GM12878 (cell line): ENCODE results near the gene MAST4. TPM values are rescaled to one million over a fixed set of nuclear protein-coding genes. Genes with fewer than 3 reads are reported as not detected.

Experiments
- ATAC-seq: fragments of 200-7000 bp; cut with Tn5 transposase; 3 replicates; pipeline ENCODE4 v1.9.1; 2020; ENCODE audit warnings: mild to moderate bottlenecking, moderate library complexity
- BruUV-seq: library from RNA; stranded (reverse); fragments of 400-500 nt; replicated peaks from 2 replicates; lab custom pipeline; 2021; lab: Mats Ljungman, UMichigan
- CTCF ChIA-PET: fragments of 300-600 bp; sonication (Branson Sonifier 250); formaldehyde crosslinking; extraction: SDS; loops from one replicate; lab custom pipeline; 2021; ENCODE audit warnings: inconsistent platforms; lab: Yijun Ruan, JAX
- POLR2A ChIA-PET: fragments of 350-600 bp; formaldehyde crosslinking; extraction: SDS; loops from one replicate; lab custom pipeline; 2021; ENCODE audit warnings: inconsistent platforms; lab: Charles Lee
- RAD21 ChIA-PET: fragments of 300-600 bp; sonication (Branson Sonifier 250); formaldehyde crosslinking; loops from one replicate; lab custom pipeline; 2023; ENCODE audit warnings: antibody characterized with exemption; ENCODE audit not compliant: unreplicated experiment; lab: Charles Lee
- SMC1A ChIA-PET: fragments of 300-600 bp; sonication (Branson Sonifier 250); formaldehyde crosslinking; loops from one replicate; lab custom pipeline; 2023; ENCODE audit not compliant: unreplicated experiment, uncharacterized antibody; lab: Charles Lee
- DNase-seq: peaks from one replicate; pipeline ENCODE4 v3.0.0-alpha.2; 2011; ENCODE audit warnings: low read depth, low spot score
- FAIRE-seq: peaks from 3 replicates; lab custom pipeline; 2011; peaks lifted over from hg19 to GRCh38; lab: Jason Lieb, UNC
- H2AFZ ChIP-seq: 2 replicates; pipeline ENCODE4 v1.6.0; 2011; ENCODE audit warnings: low read depth, low read length, control low read depth; ENCODE audit not compliant: control insufficient read depth
- H3K27ac ChIP-seq: 2 replicates; pipeline ENCODE4 v1.5.1; 2011; ENCODE audit warnings: control low read depth; ENCODE audit not compliant: control insufficient read depth, insufficient read depth
- H3K27me3 ChIP-seq, 2 experiments: replicated peaks in 1 of 2; 2 replicates each; pipeline versions ENCODE4 v1.6.0 to v1.6.1; 2011; ENCODE audit warnings: low read length in 1 of 2; ENCODE audit not compliant: control insufficient read depth in 2 of 2, insufficient read depth in 2 of 2
- H3K36me3 ChIP-seq, 2 experiments: 2 replicates each; pipeline ENCODE4 v1.5.1; 2011; ENCODE audit warnings: low read length in 1 of 2; ENCODE audit not compliant: control insufficient read depth in 2 of 2, insufficient read depth in 2 of 2
- H3K4me1 ChIP-seq: 2 replicates; pipeline ENCODE4 v1.6.1; 2011; ENCODE audit warnings: mild to moderate bottlenecking, low read length, moderate library complexity, mixed read lengths; ENCODE audit not compliant: control insufficient read depth, insufficient read depth
- H3K4me2 ChIP-seq: 2 replicates; pipeline ENCODE4 v1.6.0; 2011; ENCODE audit warnings: control low read depth; ENCODE audit not compliant: control insufficient read depth, insufficient read depth
- H3K4me3 ChIP-seq: fragments of 200-600 bp; sonication (generic); 2 replicates; pipeline ENCODE4 v1.5.1; 2016
- H3K79me2 ChIP-seq: 2 replicates; pipeline ENCODE4 v1.6.0; 2011; ENCODE audit warnings: low read length; ENCODE audit not compliant: control insufficient read depth, insufficient read depth
- H3K9ac ChIP-seq: 2 replicates; pipeline ENCODE4 v1.8.0; 2011; ENCODE audit warnings: low read length, control low read depth, mixed read lengths; ENCODE audit not compliant: control insufficient read depth, insufficient read depth
- H3K9me3 ChIP-seq: replicated peaks from 3 replicates; pipeline ENCODE4 v1.5.1; 2011; ENCODE audit warnings: mild to moderate bottlenecking, low read length; ENCODE audit not compliant: control insufficient read depth, insufficient read depth
- H4K20me1 ChIP-seq: 2 replicates; pipeline ENCODE4 v1.6.0; 2011; ENCODE audit not compliant: control insufficient read depth, insufficient read depth
- ATF3 ChIP-seq: IDR thresholded peaks from 2 replicates; pipeline ENCODE4 v1.6.1; 2011; ENCODE audit warnings: low read depth, mild to moderate bottlenecking, low read length, moderate library complexity, borderline replicate concordance; ENCODE audit errors: extremely low read depth
- CHD1 ChIP-seq: IDR thresholded peaks from 2 replicates; pipeline ENCODE4 v1.6.1; 2012; ENCODE audit warnings: low read depth, low read length, improper control_type of control experiment
- DPF2 ChIP-seq: fragments of 450-650 bp; IDR thresholded peaks from 2 replicates; pipeline ENCODE4 v1.6.1; 2017; ENCODE audit warnings: mild to moderate bottlenecking
- IRF4 ChIP-seq: IDR thresholded peaks from 2 replicates; pipeline ENCODE4 v1.6.1; 2011; ENCODE audit warnings: low read depth, low read length
- JUNB ChIP-seq: IDR thresholded peaks from 2 replicates; pipeline ENCODE4 v1.6.1; 2016; ENCODE audit warnings: antibody characterized with exemption, mild to moderate bottlenecking
- KAT2A ChIP-seq: conservative IDR thresholded peaks from 2 replicates; pipeline ENCODE4 v1.6.1; 2011; ENCODE audit warnings: low read depth, low read length; ENCODE audit not compliant: control insufficient read depth
- NBN ChIP-seq: fragments of 450-650 bp; IDR thresholded peaks from 2 replicates; pipeline ENCODE4 v1.6.1; 2016
- PAX5 ChIP-seq: IDR thresholded peaks from 2 replicates; pipeline ENCODE4 v1.6.1; 2011; ENCODE audit warnings: low read depth, low read length, borderline replicate concordance
- PML ChIP-seq: IDR thresholded peaks from 2 replicates; pipeline ENCODE4 v1.6.1; 2012; ENCODE audit warnings: low read length, inconsistent platforms
- SPI1 ChIP-seq: IDR thresholded peaks from 2 replicates; pipeline ENCODE4 v1.6.1; 2011; ENCODE audit warnings: low read depth, mild to moderate bottlenecking, low read length, moderate library complexity, borderline replicate concordance; ENCODE audit not compliant: insufficient read depth
- STAT1 ChIP-seq: fragments of 450-650 bp; conservative IDR thresholded peaks from 2 replicates; pipeline ENCODE4 v1.6.1; 2014; ENCODE audit warnings: antibody characterized with exemption, mild to moderate bottlenecking
- STAT3 ChIP-seq: IDR thresholded peaks from 2 replicates; pipeline ENCODE4 v1.6.1; 2011; ENCODE audit warnings: low read depth, low read length, improper control_type of control experiment
- WGBS: methylation state at CpG from one replicate; pipeline ENCODE4 v1.1.6; 2016; ENCODE audit warnings: low lambda C conversion rate; ENCODE audit not compliant: insufficient replicate concordance, insufficient coverage; ENCODE audit errors: missing lambda C conversion rate; 5-methylcytosine and 5-hydroxymethylcytosine counted together
- in situ Hi-C: fragments of 300-500 bp; cut with MboI; formaldehyde crosslinking; loops from 9 replicates; pipeline ENCODE4 v1.14.3; 2018; ENCODE audit warnings: mixed read lengths
- intact Hi-C: fragments of 100-400 bp; cut with micrococcal nuclease; formaldehyde crosslinking; loops from one replicate; pipeline ENCODE4 v1.14.2; 2022; ENCODE audit not compliant: unreplicated experiment
- polyA plus RNA-seq, 11 experiments: library from polyadenylated mRNA; depleted of rRNA in 4 of 11; unstranded in 6 of 11; stranded (reverse) in 5 of 11; fragments of >200 nt; fragmentation: Nextera tagmentation in 4 of 11; fragmentation: Illumina TruSeq in 1 of 11; extraction: Ambion mirVana in 4 of 11; extraction: Trizol in 1 of 11; gene quantifications; 1 replicate in 1 of 11; 2 replicates in 10 of 11; pipeline versions ENCODE4 v1.2.1 to v1.2.3, GENCODE V29; 2011 to 2016; ENCODE audit warnings: inconsistent platforms in 2 of 11, missing spikeins in 2 of 11, low read depth in 1 of 11
- total RNA-seq, 4 experiments: library from RNA; depleted of rRNA in 3 of 4; stranded (reverse); fragments of >200 nt in 3 of 4; fragmentation: Illumina TruSeq in 1 of 4; extraction: Trizol in 1 of 4; gene quantifications; 2 replicates each; pipeline versions ENCODE4 v1.2.1 to v1.2.3, GENCODE V29; 2013 to 2021
- TF ChIP-seq, protein P1 (sequence below): IDR thresholded peaks from 2 replicates; pipeline ENCODE4 v1.6.1; 2011; ENCODE audit warnings: borderline replicate concordance, low read depth, mild to moderate bottlenecking, moderate library complexity, mixed read lengths, low read length; ENCODE audit not compliant: insufficient read depth; ENCODE audit errors: extremely low read length
- TF ChIP-seq, protein P2 (sequence below): fragments of 450-650 bp; formaldehyde crosslinking; IDR thresholded peaks from 2 replicates; pipeline ENCODE4 v1.4.0; 2020; ENCODE audit warnings: mild to moderate bottlenecking, moderate library complexity
- TF ChIP-seq, protein P3 (sequence below): IDR thresholded peaks from 2 replicates; pipeline ENCODE4 v1.6.1; 2012; ENCODE audit warnings: mild to moderate bottlenecking, low read depth, low read length

The MAST4 gene
- total and polyA plus RNA-seq, 10 of the 15 experiments (the other 5 are each of a cell fraction or from before 2014, with no cell fraction given): 0.02 to 1.6 (median 0.29) TPM; not detected in 1

GRCh38 chr5:66959653-66960052 is 363.5 kb downstream of the MAST4 start (continued):
- TF ChIP-seq STAT1: no peak
- no peak for TF ChIP-seq STAT3
- TF ChIP-seq, protein P1, sequence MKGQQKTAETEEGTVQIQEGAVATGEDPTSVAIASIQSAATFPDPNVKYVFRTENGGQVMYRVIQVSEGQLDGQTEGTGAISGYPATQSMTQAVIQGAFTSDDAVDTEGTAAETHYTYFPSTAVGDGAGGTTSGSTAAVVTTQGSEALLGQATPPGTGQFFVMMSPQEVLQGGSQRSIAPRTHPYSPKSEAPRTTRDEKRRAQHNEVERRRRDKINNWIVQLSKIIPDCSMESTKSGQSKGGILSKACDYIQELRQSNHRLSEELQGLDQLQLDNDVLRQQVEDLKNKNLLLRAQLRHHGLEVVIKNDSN: no peak
- no peak for TF ChIP-seq KAT2A
- TF ChIP-seq PML: no peak
- TF ChIP-seq, protein P2, sequence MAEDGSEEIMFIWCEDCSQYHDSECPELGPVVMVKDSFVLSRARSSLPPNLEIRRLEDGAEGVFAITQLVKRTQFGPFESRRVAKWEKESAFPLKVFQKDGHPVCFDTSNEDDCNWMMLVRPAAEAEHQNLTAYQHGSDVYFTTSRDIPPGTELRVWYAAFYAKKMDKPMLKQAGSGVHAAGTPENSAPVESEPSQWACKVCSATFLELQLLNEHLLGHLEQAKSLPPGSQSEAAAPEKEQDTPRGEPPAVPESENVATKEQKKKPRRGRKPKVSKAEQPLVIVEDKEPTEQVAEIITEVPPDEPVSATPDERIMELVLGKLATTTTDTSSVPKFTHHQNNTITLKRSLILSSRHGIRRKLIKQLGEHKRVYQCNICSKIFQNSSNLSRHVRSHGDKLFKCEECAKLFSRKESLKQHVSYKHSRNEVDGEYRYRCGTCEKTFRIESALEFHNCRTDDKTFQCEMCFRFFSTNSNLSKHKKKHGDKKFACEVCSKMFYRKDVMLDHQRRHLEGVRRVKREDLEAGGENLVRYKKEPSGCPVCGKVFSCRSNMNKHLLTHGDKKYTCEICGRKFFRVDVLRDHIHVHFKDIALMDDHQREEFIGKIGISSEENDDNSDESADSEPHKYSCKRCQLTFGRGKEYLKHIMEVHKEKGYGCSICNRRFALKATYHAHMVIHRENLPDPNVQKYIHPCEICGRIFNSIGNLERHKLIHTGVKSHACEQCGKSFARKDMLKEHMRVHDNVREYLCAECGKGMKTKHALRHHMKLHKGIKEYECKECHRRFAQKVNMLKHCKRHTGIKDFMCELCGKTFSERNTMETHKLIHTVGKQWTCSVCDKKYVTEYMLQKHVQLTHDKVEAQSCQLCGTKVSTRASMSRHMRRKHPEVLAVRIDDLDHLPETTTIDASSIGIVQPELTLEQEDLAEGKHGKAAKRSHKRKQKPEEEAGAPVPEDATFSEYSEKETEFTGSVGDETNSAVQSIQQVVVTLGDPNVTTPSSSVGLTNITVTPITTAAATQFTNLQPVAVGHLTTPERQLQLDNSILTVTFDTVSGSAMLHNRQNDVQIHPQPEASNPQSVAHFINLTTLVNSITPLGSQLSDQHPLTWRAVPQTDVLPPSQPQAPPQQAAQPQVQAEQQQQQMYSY (CRISPR knock-in tag): no peak
- no peak for TF ChIP-seq JUNB
- TF ChIP-seq, all 136 proteins: peak for 0

GRCh38 chr5:66960369-66961137 is 364.4 kb downstream of the MAST4 start:
- H3K36me3 ChIP-seq: no peaks in the 10 kb centered on the region
- H2AFZ ChIP-seq: no peak overlapping the region
- no peak overlapping the region for H3K27ac ChIP-seq
- no peak overlapping the region for H3K9ac ChIP-seq
- in situ Hi-C loops (no loop called here), intact Hi-C loops (no loop called here)
- FAIRE-seq: no peak
- RAD21 ChIA-PET: no interaction called here
- DNase-seq: no peak
- H4K20me1 ChIP-seq: no peaks in the 10 kb centered on the region
- WGBS: 27% methylated on average over 7 of the region's 7 CpGs
- POLR2A ChIA-PET: no interaction called here
- no TSS peak for BruUV-seq
- H3K4me2 ChIP-seq: no peak overlapping the region
- SMC1A ChIA-PET: no interaction called here
- H3K4me3 ChIP-seq: no peak overlapping the region
- CTCF ChIA-PET: no interaction called here
- no peaks in the 10 kb centered on the region for H3K9me3 ChIP-seq
- ATAC-seq: no peak
- H3K4me1 ChIP-seq: no peaks in the 10 kb centered on the region
- no peaks in the 10 kb centered on the region for H3K79me2 ChIP-seq
- H3K27me3 ChIP-seq: no peaks in the 10 kb centered on the region
- TF ChIP-seq NBN (no peak), ATF3 (no peak), DPF2 (no peak), IRF4 (no peak), CHD1 (no peak), SPI1 (no peak), PAX5 (no peak)
- TF ChIP-seq, protein P3, sequence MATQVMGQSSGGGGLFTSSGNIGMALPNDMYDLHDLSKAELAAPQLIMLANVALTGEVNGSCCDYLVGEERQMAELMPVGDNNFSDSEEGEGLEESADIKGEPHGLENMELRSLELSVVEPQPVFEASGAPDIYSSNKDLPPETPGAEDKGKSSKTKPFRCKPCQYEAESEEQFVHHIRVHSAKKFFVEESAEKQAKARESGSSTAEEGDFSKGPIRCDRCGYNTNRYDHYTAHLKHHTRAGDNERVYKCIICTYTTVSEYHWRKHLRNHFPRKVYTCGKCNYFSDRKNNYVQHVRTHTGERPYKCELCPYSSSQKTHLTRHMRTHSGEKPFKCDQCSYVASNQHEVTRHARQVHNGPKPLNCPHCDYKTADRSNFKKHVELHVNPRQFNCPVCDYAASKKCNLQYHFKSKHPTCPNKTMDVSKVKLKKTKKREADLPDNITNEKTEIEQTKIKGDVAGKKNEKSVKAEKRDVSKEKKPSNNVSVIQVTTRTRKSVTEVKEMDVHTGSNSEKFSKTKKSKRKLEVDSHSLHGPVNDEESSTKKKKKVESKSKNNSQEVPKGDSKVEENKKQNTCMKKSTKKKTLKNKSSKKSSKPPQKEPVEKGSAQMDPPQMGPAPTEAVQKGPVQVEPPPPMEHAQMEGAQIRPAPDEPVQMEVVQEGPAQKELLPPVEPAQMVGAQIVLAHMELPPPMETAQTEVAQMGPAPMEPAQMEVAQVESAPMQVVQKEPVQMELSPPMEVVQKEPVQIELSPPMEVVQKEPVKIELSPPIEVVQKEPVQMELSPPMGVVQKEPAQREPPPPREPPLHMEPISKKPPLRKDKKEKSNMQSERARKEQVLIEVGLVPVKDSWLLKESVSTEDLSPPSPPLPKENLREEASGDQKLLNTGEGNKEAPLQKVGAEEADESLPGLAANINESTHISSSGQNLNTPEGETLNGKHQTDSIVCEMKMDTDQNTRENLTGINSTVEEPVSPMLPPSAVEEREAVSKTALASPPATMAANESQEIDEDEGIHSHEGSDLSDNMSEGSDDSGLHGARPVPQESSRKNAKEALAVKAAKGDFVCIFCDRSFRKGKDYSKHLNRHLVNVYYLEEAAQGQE: no peak
